DMS 273 (cell line): ENCODE measurements around the gene DLST.

Source experiments
- DNase-seq: peaks from one replicate; lab custom pipeline; 2025; ENCODE audit not compliant: unreplicated experiment; lab: John Stamatoyannopoulos, UW

DLST gene

DNA sequence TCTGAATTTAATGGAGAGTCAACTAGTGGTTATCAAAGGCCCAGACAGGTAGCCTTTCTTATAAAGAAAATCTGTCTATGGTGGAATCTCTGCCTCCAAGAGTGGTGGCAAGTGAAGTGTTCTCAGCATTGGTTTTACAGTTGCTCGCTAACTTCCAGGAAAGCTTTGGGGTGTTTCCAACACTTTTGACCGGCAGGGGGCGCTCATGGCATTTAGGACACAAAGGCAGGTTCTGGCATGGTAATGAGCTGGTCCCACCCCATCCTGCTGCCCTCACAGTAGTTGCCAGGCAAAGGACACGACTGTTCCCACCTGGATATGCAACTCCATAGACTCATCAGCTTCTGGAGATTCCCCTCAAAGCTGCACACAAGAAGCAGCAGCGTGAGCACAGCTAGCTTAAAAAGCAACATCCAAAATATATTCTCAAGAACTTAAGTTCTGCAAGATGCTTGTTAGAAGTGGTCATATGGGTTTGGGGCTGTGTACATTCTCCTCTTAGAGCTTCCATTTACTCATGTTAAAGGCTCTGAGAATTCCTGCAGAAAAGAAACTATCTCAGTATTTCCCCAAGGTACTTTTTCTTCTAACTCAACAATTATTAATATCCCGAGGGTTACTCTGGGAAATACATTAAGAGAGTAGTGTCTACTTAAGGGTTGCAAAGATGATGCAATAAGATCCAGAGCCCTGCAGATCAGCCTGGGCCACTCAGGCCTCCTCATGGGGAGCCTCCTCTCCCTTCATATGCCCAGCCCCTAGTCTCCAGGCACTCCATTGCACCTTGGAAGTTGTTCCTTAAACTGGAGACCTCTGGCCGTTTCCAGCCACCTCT is 20.6 kb upstream of the DLST start:
- DNase-seq: peak; percentile 95

DNA sequence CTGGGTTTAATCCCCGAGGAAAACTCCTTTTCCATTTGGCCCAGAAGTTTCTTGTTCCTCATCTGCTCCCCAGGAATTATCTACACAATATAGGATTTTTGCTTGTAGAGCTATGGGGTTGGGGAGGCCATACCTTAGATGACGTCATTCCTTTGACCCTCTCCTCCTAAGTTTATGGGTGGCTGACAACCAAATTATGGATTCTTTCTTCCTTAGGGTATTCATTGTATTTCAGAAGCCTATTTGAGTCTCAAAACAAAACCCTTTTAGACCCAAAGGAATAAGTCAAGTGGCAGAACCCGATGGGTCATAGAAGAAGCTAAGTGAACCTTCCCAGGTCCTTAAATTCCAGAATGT is 20.0 kb upstream of the DLST start:
- no peak for DNase-seq

DNA sequence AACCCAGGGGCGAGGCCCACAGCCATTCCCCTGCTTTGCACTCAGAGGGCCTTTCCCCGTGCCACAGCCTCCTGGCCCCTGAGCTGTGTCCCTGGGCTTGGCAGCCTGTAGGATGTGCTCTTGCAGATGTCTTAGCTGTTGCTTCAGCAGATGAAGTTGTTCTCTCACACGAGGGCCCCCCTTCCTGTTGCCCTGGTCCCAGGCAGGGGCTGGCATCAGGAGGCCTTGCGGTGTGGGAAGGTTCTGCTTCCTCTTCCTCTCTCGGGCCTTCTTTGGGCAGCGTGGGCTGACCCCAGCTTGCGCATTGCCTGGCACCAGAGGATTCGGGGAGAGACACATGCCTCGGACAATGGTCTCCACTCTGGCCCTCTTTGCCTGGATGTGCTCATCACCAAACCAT is 18.4 kb upstream of the DLST start:
- no peak for DNase-seq

DNA sequence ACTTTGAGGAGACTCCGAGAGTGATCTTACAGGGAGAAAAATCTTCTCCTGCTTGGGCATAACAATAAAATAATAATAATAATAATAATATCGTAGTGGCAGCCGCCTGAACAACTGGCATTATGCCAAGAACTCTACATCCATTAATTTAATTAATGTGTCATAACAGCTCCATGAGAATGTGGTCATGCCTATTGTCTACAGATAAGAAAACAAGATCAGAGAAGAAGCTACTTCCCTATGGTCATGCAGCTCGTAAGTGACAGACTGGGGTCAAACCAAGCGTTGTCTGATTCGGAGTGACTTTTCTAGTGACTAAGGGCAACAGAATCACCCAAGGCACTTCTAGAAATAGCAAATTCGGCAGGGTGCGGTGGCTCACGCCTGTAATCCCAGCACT is 17.5 kb upstream of the DLST start:
- DNase-seq: no peak

DNA sequence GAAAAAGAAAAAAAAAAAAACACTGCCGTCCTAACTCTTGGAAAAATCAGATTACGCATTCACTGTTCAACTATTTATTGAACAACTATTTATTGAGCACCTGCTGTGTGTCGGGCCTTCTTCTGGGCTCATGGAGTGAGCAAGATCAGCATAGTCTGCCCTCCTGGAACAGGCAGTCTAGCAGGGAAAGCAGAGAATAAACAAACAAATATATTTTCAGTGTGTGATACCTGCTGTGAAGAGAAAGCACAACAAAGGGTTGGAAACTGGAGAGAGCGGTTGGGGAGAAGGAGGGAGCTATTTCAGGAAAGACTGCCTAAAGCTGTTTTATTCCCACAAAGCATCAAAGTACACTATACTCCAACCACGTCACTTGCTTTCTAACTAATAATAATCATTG is 16.6 kb upstream of the DLST start:
- DNase-seq: no peak

DNA sequence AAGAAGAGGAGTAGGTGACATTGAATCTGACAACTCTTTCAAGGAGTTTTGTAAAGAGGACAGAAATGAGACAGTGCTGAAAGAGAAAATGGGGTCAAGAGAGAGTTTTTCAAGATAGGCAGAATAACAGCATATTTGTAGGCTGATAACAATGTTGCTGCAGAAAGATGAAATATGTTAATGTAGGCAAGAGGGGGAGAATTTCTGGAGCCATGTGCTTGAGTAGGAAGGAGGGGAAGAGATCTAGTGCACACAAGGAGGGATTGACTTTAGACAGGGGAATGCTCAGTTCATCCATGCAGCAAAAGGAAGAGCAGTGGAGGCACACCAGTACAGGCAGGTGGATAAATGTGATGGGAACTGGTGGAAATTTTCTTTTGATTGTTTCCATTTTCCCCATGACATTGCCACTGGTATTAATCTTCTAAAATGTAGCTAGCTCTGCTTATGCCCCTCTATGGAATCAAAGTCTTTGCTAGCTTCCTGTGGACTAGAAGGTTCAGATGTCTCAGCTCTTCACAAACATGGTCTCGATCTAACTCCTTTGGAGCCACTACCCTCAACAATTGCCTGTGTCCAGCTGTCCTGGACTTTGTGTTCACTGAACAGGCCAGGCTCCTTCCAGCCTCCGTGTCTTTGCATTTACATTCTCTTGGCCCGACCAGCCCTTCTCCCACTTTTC is 14.9 kb upstream of the DLST start:
- no peak for DNase-seq

DNA sequence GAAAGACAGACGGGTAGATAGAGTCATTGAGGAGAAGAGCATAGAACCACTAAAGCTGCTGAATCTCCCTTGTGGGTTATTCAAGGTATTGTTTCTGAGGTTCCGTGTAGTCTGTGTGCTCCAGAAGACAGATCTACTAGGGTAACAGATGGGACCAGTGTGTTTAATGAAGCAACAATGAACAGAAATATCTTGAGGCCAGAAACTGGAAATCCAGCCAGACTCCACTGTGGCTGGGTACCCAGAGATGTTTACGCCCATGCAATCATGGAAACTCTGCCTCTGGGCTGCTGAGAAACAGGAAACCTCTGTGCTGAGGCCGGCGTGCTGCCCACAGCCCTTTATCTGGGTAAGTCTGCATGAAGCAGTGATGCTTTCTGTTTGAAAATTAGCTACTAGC is 14.0 kb upstream of the DLST start:
- peak; percentile 54 for DNase-seq

DNA sequence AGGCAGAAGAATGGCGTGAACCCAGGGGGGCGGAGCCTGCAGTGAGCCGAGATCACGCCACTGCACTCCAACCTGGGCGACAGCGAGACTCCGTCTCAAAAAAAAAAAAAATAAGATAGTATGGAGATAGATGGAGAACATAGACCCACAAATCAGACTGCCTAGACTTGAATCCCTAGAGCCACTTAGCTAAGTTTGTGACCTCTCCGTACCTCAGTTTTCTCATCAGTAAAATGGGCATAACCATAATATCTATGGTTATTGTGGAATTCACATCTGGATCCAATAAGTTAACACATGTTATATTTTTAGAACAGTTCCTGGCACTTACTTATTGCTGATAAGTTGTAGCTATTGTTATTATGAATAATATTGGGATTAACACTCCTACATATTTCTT is 13.0 kb upstream of the DLST start:
- no peak for DNase-seq

DNA sequence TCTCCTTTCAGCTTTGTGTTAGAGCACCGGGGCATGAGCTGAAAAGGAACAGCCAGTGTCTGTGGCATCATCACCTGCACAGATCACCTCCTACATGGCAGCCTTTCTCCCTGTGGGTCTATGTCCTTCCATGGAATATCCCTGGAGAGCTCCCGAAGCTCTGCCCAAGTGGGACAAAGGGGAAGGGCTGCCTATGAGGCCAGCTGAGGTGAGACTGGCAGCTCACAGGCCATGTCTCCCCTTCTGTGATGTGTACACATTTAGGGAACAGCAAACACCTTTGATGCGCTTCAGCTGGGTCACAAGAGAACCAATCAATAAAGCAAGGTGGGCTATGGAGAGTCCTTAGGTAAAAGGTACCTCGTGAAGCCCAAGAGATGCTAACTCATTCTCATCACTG is 9.9 kb upstream of the DLST start:
- no peak for DNase-seq

DNA sequence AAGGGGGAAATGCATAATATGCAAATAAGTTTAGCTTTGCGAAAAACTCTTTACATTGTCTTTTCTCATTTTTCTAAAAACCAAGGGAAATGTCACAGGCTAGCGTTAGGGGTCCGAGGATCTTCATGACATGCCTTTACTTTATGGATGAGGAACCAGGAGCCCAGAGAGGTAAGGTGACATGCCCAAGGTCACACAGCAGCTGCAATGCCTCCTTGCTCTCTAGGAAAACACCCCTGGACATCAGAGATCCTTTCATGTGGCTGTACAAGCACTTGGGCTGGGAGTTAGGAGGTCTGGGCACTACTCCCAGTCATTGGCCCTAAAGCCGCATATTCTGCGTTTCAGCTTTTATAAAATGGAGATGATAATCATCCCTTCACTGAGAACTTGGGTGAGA is 6.5 kb upstream of the DLST start:
- no peak for DNase-seq

DNA sequence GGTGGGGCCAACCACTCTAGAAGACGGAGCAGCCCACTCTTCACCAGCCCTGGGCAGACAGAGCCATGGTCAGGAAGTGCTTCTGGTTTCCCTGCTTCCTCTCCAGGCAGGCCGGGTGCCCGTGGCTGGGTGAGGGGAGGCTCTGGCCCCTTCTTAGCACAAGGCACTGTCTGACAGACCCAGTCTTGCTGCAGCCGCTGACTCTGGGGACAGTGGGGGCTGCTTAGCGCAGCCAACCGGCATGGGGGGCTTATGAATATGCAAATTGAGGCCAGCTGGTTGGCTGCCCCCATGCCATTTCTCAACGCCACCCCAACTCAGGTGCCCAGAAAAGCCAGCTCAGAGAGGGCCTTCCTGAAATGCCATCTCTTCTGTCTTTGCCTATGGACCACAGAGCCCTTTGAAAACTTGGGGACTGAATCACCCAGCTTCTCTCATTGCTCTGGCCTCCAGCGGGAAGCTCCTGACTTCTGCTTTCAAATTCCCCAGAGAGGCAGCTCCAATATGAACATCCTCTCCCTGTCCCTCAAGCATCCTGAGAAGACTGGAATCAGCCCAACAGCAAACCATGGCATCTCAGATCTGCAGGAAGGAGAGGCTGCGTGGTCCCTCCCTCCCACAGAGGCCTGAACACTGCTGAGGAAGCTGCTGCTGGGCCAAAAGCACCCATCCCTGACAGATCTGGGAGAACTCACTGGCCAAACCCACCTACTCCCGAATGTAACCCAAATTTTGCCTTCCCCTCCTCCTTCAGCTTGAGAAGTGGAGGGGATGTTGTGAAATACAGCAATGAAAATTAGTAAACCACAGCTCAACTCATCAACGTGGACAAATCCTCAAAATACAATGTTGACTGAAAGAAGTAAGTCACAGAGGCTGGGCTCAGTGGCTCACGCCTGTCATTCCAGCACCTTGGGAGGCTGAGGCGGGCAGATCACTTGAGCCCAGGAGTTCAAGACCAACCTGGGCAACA is 5.5 kb upstream of the DLST start, which contains the start of gene PROX2:
PROX2 (minus strand) TSS at position 205 of the 973 bp plus-strand sequence. CDS start 12,311 bp downstream, outside the sequence.
- DNase-seq: no peak

DNA sequence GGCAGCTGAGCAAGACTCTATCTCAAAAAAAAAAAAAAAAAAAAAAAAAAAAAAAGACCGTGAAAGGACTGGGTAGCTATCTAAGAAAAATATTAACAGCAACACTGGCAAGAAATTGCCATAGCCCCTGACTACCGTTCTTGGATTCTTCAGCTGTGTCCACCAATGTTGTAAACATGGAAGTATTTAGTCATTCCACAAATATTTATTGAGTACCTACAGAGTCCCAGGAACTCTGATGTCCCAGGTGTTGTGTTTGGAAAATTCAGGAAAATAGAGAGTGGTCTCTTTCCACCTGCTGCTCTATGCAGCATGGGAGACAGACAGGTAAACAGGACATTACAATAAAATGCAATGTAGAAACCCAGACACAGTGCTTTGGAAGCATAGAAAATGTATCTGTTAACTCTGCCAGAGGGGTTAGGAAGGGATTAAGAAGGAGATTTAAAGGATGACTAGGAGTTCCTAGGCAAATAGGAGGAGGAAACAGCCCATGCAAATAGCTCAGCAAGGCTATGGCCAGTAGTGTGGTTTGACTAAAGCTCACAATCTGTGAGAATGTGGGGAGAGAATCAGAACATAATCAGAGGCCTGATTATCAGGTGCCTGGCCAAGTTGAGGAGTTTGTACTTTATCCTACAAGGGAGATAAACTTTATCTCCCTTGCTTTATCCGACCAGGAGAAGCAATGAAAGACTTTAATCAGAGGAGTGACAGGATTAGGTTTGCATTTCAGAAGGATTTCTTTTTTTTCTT is 2.1 kb upstream of the DLST start:
- DNase-seq: no peak

DNA sequence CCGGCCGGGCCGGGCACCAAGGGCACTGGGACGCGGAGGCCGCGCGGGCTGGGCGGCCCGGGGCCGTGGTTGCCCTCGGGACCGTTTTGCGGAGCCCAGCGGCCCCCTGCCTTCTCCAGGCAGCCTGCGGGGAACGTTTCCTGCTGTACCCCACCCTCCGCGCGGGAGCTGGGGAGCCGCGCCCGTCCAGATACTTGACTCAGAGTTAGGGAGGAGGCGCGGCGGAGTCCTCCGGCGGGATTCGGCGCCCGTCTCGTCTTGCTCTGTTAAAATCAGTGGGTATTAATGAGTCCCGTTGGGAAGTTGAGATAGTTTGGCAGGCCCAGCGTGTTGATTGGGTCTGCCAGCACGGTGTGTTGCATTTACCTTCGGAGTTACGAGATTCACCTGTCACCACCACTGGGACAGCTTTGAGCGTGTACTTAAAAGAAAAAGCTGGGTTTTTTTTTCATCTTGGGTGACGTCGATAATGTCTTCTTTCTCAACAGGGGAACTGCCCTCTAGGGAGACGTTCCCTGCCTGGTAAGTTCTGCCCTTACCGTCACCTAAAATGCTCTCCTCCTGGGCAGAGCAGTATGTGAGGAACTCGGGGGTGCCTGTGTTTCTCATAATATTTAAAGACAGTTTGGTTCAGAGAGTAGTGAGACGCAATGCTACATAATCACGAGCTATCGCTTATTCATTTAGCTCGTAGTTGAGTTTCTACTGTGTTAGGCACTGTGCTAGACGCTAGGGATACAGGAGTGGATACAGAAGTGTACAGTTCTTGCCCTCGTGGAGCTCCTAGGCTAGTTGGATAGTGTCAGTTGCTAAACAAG is 596 bp downstream of the DLST start:
- peak; percentile 77 for DNase-seq

DNA sequence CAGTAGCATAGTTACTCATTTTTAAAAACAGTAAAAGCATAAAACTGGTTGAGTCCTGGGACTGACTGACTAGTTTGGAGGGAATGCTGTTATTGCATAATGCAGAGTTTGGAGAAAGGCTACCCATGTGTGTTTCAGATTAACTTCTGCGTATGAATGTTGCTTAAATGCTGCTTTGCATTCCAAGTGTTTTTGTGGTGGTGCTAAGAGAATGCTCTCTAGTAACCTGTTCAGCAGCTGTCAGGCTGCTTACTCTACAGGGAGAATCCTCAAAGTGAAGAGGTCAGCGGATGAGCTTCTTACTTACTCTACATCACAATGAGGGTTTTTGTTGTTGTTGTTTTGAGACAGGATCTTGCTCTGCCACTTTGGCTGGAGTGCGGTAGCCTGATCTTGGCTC is 4.3 kb downstream of the DLST start:
- DNase-seq: no peak

DNA sequence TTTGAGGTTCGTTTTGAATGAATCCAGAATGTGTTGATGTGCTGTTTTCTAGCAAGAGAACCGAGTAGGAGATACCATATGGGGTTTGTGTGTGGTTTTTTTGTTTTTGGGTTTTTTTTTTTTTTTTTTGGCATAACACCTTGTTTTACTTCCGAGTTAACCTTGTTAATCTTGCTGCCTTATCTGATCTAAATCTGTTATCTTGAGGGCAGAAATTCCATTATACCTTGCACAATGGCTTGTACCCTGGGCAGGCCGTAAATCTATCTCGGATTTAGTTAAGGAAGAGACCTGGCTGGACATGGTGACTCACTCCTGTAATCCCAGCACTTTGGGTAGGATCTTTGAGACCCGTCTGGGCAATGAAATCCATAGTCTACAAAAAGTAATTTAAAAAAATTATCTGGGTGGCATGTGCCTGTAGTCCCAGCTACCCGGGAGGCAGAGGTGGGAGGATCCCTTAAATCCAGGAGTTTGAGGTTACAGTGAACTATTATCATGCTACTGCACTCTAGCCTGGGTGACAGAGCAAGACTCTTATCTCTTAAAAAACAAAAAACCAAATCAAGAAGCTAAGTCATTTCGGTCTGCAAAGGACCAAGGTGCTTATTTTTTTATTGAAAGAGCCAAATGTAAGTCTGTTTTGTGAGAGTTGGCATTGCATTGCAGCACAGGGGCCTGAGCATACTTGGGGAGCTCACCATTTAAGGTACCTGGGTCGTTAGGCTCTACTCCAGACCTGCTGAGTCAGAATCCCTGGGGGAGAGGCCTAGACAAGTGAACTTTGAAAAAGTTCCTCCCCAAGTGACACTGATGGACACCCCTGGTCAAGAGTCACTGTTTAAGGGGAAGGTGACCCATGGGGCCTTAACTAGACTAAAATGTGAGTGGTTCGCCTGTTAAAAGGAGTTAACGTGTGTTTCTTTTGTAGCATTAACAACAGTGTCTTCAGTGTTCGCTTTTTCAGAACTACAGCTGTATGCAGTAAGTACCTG is 6.7 kb downstream of the DLST start:
- no peak for DNase-seq

DNA sequence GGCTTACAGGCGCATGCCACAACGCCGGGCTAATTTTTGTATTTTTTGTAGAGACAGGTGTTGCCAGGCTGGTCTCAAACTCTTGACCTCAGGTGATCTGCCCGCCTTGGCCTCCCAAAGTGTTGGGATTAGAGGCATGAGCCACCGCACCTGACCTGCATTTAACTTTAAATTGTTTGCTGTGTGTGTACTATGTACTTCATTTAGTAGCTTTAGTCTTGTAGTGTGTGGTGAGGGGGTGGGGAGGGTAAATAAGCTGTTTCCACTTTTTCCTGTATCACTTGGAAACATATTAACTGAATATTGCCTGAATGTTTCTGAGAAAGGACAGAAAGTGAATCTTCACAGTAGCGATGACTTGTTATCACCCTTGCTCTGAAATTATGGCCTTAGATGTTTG is 8.5 kb downstream of the DLST start:
- DNase-seq: no peak

DNA sequence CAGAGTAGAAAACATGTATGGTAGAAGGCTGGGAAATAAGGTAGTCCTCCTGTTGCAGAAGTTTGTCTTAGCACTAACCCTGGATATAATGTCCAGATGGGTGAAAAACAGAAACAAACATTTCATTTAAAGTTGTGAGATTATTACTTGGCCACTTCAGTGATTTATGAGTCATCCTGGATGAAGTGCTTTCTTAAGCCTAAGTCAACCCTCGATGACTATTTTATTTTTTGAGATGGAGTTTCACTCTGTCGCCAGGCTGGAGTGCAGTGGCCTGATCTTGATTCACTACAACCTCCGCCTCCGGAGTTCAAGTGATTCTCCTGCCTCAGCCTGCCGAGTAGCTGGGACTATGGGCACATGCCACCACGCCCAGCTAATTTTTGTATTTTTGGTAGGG is 10.2 kb downstream of the DLST start:
- no peak for DNase-seq

DNA sequence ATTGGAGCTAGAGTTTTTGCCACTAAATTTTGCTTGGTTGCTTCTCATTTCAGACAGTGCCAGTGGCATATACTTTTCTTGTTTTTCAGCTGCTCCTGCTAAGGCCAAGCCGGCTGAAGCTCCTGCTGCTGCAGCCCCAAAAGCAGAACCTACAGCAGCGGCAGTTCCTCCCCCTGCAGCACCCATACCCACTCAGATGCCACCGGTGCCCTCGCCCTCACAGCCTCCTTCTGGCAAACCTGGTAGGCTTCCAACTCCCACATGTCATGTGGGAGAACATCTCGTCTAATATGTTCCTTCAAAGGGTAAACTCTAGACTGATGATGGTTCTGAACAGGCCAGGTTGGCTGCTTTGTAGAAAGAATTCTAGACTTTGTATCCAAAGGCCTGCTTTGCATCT is 11.0 kb downstream of the DLST start:
- DNase-seq: no peak

DNA sequence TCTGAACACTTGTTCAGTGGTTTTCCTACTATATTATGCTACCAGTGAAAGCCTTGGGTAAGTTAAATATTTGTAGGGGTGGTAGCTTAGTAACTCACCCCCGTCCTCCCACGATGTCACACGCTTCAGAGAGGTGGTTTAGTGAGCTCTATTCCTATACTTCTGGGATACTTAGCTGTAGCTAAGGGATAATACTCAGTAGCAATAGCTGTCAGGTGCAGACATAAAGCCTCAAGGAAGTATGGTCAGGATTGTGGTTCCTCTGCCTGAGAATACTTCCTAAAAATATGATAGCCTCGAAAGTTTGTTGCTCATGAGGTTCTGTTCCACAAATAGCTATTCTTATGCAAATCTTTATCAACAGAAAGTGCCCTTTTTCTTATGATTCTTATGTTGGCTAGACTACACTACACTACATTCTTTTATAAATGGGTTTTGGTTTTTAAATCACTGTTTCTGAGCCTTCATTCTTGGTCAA is 11.9 kb downstream of the DLST start:
- no peak for DNase-seq
